Vagina (tissue), 2 donors: Measurements from ENCODE around the gene OR10W1.

Experiments
- CTCF ChIP-seq, 3 experiments: fragments of 450-650 bp in 2 of 3; fragments of 200-600 bp in 1 of 3; sonication (generic) in 1 of 3; IDR thresholded peaks; one replicate each; pipeline ENCODE4 v1.5.1; 2017 to 2019; ENCODE audit warnings: antibody characterized with exemption in 3 of 3, mild to moderate bottlenecking in 2 of 3, moderate library complexity in 2 of 3
- POLR2A ChIP-seq, 2 donors: fragments of 450-650 bp; IDR thresholded peaks; one replicate each; pipeline ENCODE4 v1.6.1; 2017; ENCODE audit warnings: antibody characterized with exemption in 2 of 2, mild to moderate bottlenecking in 2 of 2, moderate library complexity in 2 of 2

DNA sequence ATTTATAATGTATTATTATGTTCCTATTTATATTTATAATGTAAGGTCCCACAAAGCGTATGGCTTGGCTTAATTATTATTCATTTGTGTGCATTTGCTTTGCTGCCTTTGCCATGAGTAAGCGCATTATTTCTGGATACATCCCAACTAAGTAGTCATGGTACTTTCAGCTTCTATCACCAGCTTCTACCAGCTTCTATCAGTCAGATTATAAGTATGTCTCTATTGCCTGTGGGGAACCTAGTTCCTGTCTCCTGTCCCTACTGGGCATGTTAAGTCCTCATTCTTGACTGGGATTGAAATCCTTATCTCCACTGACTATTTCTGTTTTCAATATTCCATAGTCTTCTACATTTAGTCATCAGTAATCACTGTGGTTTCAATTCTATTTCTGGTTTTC lies 33.5 kb upstream of the OR10W1 start:
- no peak for TF ChIP-seq CTCF (IDR thresholded peaks at IDR 0.05)
- no peak for TF ChIP-seq POLR2A (IDR thresholded peaks at IDR 0.05)
